Kasumi-1 (cell line): ENCODE data around the gene MUSTN1.

ENCODE experiments used
- DNase-seq, 2 experiments: peaks; one replicate each; lab custom pipeline; 2025; lab: John Stamatoyannopoulos, UW

Gene MUSTN1

DNA sequence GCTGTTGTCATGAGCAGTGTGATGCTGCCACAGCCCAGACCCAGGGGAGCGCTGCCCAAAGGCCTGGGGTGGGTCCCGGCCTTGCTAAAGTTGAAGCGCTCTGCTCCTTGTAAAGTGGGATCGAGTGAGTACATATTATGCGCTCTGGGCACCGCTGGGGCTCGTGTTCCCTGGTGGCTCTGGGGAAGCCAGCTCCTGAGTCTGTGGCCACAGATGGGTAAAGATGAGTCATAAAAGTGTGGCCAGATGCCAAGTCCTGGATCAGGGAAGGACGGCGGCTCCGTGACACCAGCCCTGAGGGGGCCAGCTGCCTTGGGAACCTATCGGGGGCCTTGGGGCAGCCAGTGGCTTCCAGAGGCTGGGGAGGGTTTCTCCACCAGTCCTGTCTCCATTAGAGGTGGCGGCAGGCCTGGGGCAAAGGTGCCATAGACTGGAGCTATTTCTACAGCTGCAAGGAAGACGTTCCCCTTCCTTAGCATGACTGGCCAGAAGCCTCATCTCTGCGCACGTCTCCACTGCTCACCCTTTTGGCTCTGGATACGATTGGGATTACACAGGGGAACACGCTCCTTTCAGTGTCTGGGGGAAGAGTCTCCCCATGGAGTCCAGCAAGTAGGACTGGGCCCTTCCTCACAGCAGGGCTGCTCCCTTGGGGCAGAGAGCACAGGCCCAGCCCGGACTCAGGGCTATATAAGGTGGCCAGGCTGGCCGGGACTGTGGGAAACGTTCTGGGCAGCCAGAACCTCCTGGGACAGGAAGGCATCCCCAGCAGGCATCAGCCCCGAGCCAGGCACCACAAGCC is 3.1 kb downstream of the MUSTN1 start:
- DNase-seq: peak; percentile 51 to 57

DNA sequence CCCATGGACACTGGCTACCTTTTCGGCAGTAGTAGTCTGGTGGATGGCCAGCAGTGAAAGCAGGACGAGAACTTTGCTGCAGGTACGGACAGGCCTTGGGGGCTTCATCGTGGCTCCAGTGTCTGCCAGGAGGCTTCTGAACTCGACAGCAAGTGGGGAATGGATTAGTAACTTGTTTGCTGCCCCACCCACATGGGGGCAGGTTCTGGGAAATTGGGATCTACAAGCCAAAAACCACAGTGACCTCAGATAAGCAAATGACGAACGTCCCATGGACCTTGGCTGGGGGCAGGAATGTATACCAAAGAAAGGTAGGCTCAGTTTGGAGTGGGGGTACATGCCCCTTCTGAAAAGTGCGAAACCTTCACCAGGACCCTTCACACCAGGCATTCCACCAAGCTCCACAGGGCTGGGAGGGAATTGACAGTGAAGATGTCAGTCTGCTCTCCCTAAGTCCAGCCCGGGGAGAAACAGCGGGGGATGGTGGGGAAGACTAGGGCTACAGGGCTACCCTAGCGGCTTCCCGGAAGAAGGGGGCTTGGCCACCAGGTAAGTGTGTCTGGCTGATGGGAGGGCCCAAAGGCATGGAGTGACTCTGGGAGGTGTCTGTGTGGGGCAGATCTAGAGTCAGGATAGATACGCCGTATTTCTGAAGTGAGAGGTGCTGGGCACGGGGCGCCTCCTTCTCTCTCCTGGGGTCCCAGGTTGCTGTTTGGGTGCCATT is 4.1 kb downstream of the MUSTN1 start, which contains the start of gene ITIH4:
ITIH4 (minus strand) TSS at position 138 of the 724 bp plus-strand sequence; CDS start at position 108, 30 bp downstream.
- no peak for DNase-seq

GRCh38 chr3:52829906-52830463 is 4.8 kb downstream of the MUSTN1 start:
- DNase-seq: peak in 1 of 2 experiments; percentile 17

DNA sequence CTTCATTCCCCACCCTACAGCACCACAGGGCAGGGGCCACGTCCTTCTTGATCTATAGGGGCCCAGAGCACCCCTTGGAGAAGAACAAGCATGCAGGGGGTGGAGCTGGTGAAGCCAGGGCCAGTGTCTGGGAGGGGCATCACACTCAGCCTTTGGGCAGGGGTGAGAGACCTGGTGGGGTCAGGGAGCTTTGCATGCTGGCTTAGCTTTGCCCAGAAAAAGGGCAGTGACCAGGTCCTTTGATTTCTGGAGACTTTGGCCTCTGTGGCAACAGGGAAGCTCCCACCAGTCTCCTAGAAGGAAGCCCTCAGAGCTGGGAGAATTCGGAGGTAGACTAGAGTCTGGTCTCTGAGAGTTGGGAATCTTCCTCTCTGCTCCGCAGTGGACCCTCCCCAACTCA is 5.3 kb downstream of the MUSTN1 start:
- DNase-seq: no peak

GRCh38 chr3:52827866-52828376 is 6.9 kb downstream of the MUSTN1 start:
- DNase-seq: no peak

- DNase-seq: peak; percentile 78 to 89
Measured at GRCh38 chr3:52827441-52827840, 7.4 kb downstream of the MUSTN1 start.

DNA sequence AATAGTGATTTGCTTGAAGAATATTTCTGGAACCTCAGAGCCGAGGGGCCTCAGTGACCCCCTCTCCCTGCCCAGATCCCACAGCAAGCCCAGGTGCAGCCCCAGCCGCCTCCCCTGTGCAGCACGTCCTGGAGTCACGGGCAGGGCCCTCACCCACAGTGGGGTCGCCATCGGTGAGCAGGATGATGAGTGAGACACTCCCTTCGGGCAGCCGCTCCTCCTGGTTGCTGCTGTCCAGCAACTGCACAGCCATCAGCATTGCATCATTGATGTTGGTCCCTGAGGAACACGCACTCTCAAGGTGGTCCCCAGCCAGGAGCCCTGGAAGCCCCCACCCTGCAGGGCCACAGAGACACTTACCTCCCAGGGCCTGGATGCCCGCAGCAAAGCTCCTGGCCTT is 10.8 kb downstream of the MUSTN1 start:
- DNase-seq: no peak

- no peak for DNase-seq
Measured at GRCh38 chr3:52822363-52822762, 12.5 kb downstream of the MUSTN1 start.

DNA sequence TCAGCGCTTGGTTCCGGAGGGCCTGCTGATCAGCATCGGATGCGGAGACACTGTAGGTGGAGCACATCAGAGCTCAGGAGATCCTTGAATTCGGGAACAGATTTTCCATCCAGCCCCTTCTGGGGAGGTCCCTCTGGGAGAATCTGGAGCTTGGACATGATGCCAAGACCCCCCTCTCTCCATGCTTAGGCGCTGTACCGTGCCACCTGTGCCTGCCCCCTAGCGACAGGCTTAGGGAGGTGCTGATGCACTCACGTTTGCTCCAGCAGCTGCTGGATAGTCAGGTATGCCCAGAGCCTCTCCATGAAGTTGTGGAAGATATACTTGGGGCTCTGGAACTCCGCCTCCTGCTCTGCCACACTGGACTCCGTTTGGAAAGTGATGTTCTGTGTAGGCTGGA is 14.1 kb downstream of the MUSTN1 start:
- DNase-seq: peak in 1 of 2 experiments; percentile 5

GRCh38 chr3:52819936-52820335 is 14.9 kb downstream of the MUSTN1 start:
- no peak for DNase-seq

GRCh38 chr3:52817860-52818259 is 17.0 kb downstream of the MUSTN1 start:
- no peak for DNase-seq

GRCh38 chr3:52817221-52817620 is 17.6 kb downstream of the MUSTN1 start:
- DNase-seq: no peak

DNA sequence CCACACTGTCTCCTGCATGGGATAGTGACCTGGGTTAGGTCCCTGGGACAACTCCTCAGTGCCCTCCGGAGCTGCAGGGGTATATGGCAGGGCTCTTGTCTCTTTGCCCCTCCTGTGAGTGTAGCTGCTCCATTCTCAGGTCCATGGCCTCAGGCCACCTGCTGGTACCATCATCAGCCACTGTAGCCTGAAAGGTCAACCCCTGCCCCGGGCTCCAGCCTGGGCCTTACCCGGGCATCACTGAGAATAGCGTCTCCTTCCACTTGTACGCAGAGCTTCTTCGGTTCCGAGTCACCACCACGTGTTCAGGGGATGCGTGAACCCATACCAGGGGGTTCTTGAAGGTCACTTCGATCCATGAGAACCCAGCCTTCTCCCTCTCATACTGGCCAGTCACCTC is 18.2 kb downstream of the MUSTN1 start:
- no peak for DNase-seq

GRCh38 chr3:52816199-52816598 is 18.6 kb downstream of the MUSTN1 start:
- DNase-seq: no peak

DNA sequence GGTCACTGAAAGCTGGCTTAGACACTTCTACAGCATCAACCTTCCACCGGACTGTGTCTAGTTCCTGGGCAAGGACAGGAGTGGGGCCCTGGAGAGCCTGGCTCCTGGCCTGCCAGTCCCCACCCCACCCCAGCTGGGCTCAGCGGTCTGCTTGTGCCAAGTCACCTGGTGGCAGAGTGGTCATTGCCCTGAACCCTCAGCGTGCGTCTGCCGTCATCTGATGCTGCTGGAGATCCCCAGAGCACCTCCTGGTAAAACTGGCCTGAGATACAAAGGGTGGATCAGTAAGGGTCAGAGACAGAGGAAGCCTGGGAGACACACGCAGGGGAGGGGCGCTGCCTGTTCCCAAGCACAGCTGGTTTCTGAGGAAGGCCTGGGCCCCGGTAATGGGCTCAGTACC is 21.0 kb downstream of the MUSTN1 start:
- no peak for DNase-seq

GRCh38 chr3:52811452-52812011 is 23.3 kb downstream of the MUSTN1 start:
- DNase-seq: no peak

DNA sequence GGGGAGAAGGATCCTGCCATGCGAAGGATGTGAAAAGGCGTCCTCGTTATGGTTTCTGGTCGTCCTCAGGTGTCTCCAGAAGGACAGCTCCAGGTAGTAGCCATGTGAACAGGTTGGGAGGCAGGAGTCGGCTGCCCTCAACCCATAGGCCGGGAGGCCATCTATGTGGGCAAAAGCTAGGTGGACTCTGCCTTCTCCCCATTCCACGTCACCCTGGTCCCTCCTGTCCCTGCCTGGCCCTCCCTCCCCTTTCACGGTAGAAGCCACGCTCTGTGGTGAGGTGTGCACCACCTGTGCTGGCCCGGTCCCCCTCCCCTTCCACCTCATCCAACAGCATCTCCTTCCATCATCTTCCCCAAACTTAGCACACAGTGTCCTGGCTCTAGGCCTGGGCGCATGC is 23.9 kb downstream of the MUSTN1 start:
- DNase-seq: no peak

GRCh38 chr3:52809662-52810377 is 25.0 kb downstream of the MUSTN1 start:
- no peak for DNase-seq

GRCh38 chr3:52809149-52809548 is 25.7 kb downstream of the MUSTN1 start:
- DNase-seq: no peak

DNA sequence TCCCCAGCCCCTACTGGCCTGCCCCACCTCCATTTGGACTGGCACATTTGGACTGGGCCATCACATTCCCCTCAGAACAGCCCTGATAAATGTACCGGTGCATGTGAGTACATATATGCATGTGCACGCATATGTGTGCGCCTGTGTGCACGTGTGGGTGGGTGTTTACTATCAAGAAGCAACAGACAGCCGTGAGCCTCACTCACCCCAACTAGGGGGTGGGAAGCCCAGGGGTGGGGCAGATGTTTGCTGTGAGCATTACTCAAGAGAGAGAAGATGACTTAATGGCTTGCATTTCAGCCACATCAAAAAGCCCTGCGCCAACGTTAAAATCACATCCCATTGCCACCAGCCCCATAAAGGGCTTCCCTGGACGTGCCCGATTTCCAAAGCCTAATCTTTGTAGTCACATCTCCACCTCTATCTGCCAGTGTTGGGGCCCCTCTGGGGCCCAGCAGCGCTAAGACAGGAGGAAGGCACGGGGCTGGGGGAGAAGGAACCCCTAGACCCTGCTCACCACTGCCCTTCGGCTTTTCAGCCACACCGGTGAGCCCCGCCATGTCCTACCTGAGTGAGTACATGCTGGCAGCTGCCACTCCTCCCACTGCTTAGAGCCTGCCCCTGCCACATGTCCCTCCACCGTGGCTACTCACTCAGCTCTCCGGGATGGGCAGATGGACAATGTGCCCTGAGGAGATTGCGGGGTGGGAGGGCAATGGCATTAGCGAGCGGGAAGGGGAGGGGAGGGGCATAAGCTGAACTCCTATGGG is 29.4 kb downstream of the MUSTN1 start:
- no peak for DNase-seq

DNA sequence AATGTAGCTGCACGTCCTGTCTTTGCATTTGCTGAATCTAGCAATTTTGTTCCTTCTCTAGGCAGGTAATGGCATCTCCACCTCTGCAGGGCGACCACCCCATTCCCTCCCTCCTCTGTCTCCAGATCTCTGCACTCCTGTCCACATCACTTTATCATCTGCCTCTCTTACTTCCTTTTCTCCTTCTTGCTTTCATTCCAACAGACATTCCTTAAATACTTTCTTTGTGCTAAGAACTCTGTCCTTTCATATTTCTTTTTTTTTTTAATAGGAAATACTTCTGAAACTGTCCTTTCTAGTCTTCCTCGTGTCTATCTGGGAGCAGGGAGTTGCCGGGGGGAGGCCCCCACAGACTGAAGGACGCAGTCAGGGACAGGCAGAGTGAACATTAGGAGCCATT is 33.0 kb downstream of the MUSTN1 start:
- no peak for DNase-seq
